Fibroblast of peridontal ligament (primary cell): ENCODE measurements around the gene MFSD2A.
A peak's percentile ranks its signal among the peaks of the same experiment; 100 is the strongest.
"Not testable (repeated sequence)": the region's sequence is repeated elsewhere in the genome, so short reads cannot be mapped to it uniquely, and the experiment has no call there.

ENCODE experiments used
- DNase-seq: peaks from one replicate; pipeline ENCODE4 v3.0.0-alpha.2; 2010; ENCODE audit errors: extremely low read depth

The MFSD2A gene

GRCh38 chr1:40003156-40004093 lies 48.5 kb downstream of the MFSD2A start:
- no peak for DNase-seq

- DNase-seq: peak; percentile 18
These were observed 49.9 kb downstream of the MFSD2A start for GRCh38 chr1:40004857-40005256.

GRCh38 chr1:40007481-40008034 lies 52.6 kb downstream of the MFSD2A start:
- DNase-seq: not testable (repeated sequence)

DNA sequence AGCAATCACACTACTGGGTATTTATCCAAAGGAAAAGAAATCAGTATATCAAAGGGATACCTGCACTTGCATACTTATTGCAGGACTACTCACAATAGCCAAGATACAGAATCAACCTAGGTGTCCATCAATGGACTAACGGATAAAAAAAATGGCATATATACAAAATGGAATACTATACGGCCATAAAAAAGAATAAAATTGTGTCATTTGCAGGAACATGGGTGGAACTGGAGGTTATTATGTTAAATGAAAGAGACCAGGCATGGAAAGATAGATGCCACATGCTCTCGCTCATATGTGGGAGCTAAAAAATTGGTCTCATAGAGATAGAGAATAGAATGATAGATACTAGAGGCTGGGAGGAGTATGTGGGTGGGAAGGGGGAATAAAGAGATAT lies 56.3 kb downstream of the MFSD2A start:
- DNase-seq: no peak

- no peak for DNase-seq
These were observed 59.3 kb downstream of the MFSD2A start for GRCh38 chr1:40014253-40014706.

GRCh38 chr1:40014812-40015594 lies 60.1 kb downstream of the MFSD2A start:
- DNase-seq: peak; percentile 91

GRCh38 chr1:40017951-40018575 lies 63.1 kb downstream of the MFSD2A start:
- DNase-seq: no peak
